ENCODE measurements around the gene CA7. TPM values are rescaled to one million over a fixed set of nuclear protein-coding genes. Genes with fewer than 3 reads are reported as not detected.

Gene CA7
- total RNA-seq, 1 donor from 2014 or later = not detected

- Histone ChIP-seq H3K27ac (replicated peaks) (peak overlapping the region; percentile 96), H3K4me1 (peaks cover 49% of the 10 kb centered on the region), H3K27me3 (ENCODE audit: low read depth) (no peaks in the 10 kb centered on the region), H3K9me3 (replicated peaks) (no peaks in the 10 kb centered on the region), H3K4me3 (no peak overlapping the region), H3K36me3 (no peaks in the 10 kb centered on the region)
- TF ChIP-seq CTCF (IDR thresholded peaks at IDR 0.05; ENCODE audit: borderline replicate concordance) = no peak
- intact Hi-C loops (cut with micrococcal nuclease) = no loop called here
- no peak for DNase-seq
Measured at GRCh38 chr16:66898207-66898606, 54.0 kb downstream of the CA7 start.

DNA sequence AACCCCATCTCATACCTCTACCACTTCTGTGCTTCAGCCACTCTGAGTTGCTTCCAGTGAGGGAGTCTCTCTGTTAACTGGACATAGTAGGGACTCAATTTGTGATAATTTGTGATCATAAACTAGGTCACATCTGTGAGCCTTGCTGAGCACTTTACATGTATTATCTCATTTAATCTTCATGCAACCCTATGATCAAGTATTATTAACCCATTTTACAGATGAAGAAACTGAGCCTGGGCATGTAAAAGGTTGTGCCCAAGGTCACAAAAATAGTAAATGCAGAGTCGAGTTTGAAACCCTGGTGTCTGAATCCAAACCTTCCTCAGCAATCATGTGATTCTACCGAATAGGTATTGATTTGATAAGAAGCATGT is 54.7 kb downstream of the CA7 start:
- no peak for TF ChIP-seq CTCF (IDR thresholded peaks at IDR 0.05; ENCODE audit: borderline replicate concordance)
- no peaks in the 10 kb centered on the region for H3K36me3 ChIP-seq
- no peaks in the 10 kb centered on the region for H3K27me3 ChIP-seq (ENCODE audit: low read depth)
- no peaks in the 10 kb centered on the region for H3K9me3 ChIP-seq (replicated peaks)
- DNase-seq = no peak
- H3K4me3 ChIP-seq = no peak overlapping the region
- intact Hi-C loops (cut with micrococcal nuclease) = no loop called here
- H3K27ac ChIP-seq (replicated peaks) = peak overlapping the region; percentile 96
- H3K4me1 ChIP-seq = peaks cover 49% of the 10 kb centered on the region

DNA sequence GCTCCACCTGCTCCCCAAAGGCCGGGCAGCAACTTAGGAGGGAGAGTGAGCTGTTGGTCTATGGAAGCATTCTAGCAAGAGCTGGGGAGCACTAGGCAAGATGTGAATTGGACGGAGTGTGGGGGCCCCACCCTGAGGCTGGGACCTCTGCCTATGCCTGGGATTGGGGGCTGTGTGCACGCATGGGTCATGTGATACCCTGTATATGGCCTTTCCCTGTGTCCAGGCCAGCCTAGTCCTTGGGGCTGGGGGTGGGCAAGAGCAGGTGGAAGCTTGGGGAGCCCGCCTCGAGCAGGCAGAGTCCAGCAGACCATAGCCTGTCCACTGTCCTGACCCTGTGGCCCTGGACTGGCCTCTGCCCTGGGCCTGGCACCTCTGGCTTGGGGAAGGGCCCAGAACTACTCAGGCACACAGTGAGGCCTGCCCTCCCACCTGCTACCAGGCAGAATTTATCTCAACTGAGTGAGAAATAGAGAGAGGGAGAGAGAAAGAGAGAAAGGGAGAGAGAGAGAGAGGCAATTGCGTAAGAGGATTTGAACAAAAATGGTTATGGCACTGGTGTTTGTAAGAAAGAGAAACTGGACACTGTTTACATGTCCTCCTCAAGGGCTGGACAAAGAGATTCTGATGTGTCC is 55.2 kb downstream of the CA7 start:
- Histone ChIP-seq H3K4me3 (no peak overlapping the region), H3K9me3 (replicated peaks) (no peaks in the 10 kb centered on the region), H3K27me3 (ENCODE audit: low read depth) (no peaks in the 10 kb centered on the region), H3K4me1 (peaks cover 49% of the 10 kb centered on the region), H3K36me3 (no peaks in the 10 kb centered on the region), H3K27ac (replicated peaks) (peak overlapping the region; percentile 96)
- no peak for DNase-seq
- intact Hi-C loops (cut with micrococcal nuclease) = no loop called here
- no peak for TF ChIP-seq CTCF (IDR thresholded peaks at IDR 0.05; ENCODE audit: borderline replicate concordance)

DNA sequence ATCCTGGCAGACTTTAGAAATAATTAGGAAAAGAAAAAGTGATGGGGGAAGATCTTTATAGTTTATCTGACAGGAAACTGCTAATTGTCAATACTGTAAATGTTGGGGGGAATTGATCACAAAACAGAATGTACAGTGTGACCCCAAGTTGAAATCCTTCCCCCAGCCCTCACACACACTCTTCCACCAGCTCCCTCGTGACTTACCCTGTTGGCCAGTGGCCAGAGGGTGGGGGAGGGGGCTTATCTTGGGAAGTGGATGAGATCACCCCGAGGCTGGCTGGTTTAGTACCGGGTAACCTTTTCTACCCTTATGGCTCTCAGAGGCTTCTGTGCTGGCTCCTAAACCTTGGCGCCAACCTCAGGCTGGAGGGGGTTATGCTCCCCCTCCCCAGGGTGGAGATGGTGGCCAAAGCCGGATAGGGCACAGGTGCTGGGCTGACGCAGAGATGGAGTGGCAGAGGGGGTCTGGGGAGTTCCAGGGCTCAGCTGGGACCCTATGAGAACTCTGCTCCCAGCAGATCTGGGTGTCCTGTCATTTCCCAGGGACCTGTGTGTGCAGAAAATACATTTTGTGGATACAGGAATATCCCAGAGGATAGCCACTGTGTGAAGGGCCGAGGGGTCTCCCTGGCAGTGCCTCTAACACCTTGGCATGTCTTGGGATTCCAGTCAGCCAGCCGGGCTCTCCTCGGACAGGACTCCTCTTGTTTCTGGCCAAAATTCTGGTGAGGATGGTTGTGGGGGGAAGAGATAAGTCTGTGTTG is 55.9 kb downstream of the CA7 start:
- Histone ChIP-seq H3K4me1 (peaks cover 49% of the 10 kb centered on the region), H3K27me3 (ENCODE audit: low read depth) (no peaks in the 10 kb centered on the region), H3K27ac (replicated peaks) (peak overlapping the region; percentile 96), H3K9me3 (replicated peaks) (no peaks in the 10 kb centered on the region), H3K4me3 (no peak overlapping the region), H3K36me3 (no peaks in the 10 kb centered on the region)
- intact Hi-C loops (cut with micrococcal nuclease) = no loop called here
- TF ChIP-seq CTCF (IDR thresholded peaks at IDR 0.05; ENCODE audit: borderline replicate concordance) = no peak
- DNase-seq = peak; percentile 79

DNA sequence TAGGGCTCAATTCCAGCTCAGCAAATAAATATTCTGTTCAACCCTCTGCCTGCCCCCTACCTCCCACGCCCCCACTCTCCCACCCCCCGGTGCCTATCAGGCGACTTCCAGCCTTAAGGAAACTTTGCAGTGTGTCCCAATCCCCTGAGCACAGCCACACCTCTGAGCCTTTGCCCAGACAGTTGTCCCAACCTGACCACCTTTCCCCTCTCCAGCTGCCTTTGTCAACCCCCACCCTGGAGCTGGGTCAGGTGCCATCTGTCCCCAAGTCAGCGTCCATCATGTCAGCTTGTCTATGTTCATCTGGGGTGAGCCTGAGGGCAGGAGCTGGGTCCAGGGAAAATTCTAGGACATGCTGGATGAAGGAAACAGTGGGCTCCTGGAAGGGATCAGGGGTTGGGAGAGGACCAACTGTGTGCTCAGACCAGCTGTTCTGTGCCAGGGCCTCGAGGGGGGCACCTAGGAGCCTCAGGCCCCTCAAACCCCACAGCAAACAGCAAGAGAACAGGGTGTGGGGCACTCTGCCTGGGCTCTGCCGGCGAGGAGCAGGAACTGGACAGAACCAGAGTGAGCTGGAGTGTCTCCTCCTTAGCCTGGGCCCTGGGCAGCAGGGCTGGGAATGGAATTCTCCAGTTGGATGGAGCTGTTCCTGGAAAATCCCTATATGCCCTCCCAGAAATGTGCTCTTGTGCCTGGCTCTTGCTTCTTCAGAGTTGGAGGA is 56.7 kb downstream of the CA7 start:
- intact Hi-C loops (cut with micrococcal nuclease) = no loop called here
- H3K27ac ChIP-seq (replicated peaks) = peak overlapping the region; percentile 96
- no peak overlapping the region for H3K4me3 ChIP-seq
- H3K9me3 ChIP-seq (replicated peaks) = no peaks in the 10 kb centered on the region
- no peak for DNase-seq
- peaks cover 57% of the 10 kb centered on the region for H3K4me1 ChIP-seq
- no peak for TF ChIP-seq CTCF (IDR thresholded peaks at IDR 0.05; ENCODE audit: borderline replicate concordance)
- no peaks in the 10 kb centered on the region for H3K36me3 ChIP-seq
- no peaks in the 10 kb centered on the region for H3K27me3 ChIP-seq (ENCODE audit: low read depth)
